ENCODE data around the gene ASTN2.

Gene ASTN2

GRCh38 chr9:117063721-117064471 is 351.0 kb downstream of the ASTN2 start:
- no peak for DNase-seq

- no peak for DNase-seq
Measured at GRCh38 chr9:117060963-117061362, 353.9 kb downstream of the ASTN2 start.

- DNase-seq = no peak
Measured at GRCh38 chr9:117050007-117050406, 364.9 kb downstream of the ASTN2 start.

- DNase-seq = no peak
Measured at GRCh38 chr9:117046666-117047327, 368.1 kb downstream of the ASTN2 start.

GRCh38 chr9:117044241-117044640 is 370.6 kb downstream of the ASTN2 start:
- no peak for DNase-seq

- no peak for DNase-seq
Measured at GRCh38 chr9:117043159-117043558, 371.7 kb downstream of the ASTN2 start.

GRCh38 chr9:117035546-117035945 is 379.3 kb downstream of the ASTN2 start:
- DNase-seq = no peak

- no peak for DNase-seq
Measured at GRCh38 chr9:117034866-117035265, 380.0 kb downstream of the ASTN2 start.

- DNase-seq = no peak
Measured at GRCh38 chr9:117030254-117030768, 384.5 kb downstream of the ASTN2 start.

GRCh38 chr9:117029341-117029740 is 385.5 kb downstream of the ASTN2 start:
- DNase-seq = no peak

- DNase-seq = no peak
Measured at GRCh38 chr9:117028103-117028858, 386.6 kb downstream of the ASTN2 start.

GRCh38 chr9:117021906-117022305 is 393.0 kb downstream of the ASTN2 start:
- no peak for DNase-seq

GRCh38 chr9:117018966-117019617 is 395.8 kb downstream of the ASTN2 start:
- no peak for DNase-seq

- no peak for DNase-seq
Measured at GRCh38 chr9:117017414-117017985, 397.4 kb downstream of the ASTN2 start.

GRCh38 chr9:117014061-117014460 is 400.8 kb downstream of the ASTN2 start:
- no peak for DNase-seq

GRCh38 chr9:117013440-117013995 is 401.3 kb downstream of the ASTN2 start:
- no peak for DNase-seq

- DNase-seq = no peak
Measured at GRCh38 chr9:117010061-117010460, 404.8 kb downstream of the ASTN2 start.

GRCh38 chr9:117008876-117009275 is 406.0 kb downstream of the ASTN2 start:
- no peak for DNase-seq

GRCh38 chr9:117008461-117008860 is 406.4 kb downstream of the ASTN2 start:
- DNase-seq = no peak

GRCh38 chr9:117002686-117003085 is 412.2 kb downstream of the ASTN2 start:
- DNase-seq = no peak

GRCh38 chr9:117000834-117001233 is 414.0 kb downstream of the ASTN2 start:
- DNase-seq = no peak

- DNase-seq = no peak
Measured at GRCh38 chr9:117000196-117000723, 414.6 kb downstream of the ASTN2 start.

Data from activated gamma-delta T cell (primary cell).